Stimulated activated naive CD4-positive, alpha-beta T cell (primary cell): Measurements from ENCODE around the gene LBHD2.
"Not testable (repeated sequence)": the region's sequence is repeated elsewhere in the genome, so short reads cannot be mapped to it uniquely, and the experiment has no call there.

ENCODE experiments used
- DNase-seq, 6 experiments: peaks; one replicate each; lab custom pipeline; 2025; lab: John Stamatoyannopoulos, UW

LBHD2 gene

GRCh38 chr14:103119527-103119926, 35.5 kb downstream of the LBHD2 start:
- not testable (repeated sequence) for DNase-seq

DNA sequence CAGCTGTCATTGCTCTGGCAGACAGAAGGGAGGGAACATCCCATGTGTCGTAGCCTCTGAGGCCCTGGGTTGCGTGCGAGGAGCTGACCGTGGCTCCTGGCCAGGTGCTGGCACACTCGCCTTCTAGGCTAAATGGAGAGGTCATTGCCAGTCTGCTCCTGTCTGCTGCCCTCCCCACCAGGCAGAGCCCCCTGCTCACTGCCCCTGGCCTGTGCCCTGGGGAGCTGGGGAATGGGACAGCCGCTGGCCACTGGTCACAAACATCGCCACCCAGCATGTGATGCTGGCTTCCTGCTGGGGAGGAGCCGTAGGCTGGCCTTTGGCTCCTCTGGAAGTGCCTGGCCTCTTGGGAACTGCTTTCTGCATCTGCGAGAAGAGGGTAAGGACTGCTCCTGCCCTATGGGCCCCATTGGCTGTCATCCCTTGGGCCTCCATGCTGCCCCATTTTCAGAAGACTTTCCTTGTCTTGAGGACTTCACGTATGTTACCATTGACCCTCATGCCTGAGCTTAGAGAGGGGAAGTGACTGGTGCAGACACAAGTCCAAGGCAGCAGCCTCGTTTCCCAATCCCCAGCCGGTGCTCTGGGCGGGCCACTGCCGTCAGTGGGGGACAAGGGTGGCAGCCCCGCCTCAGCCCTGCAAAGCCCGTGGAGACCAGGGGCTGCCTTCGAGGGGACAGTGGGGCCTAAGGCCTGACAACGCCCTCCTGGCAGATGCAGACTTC, 37.3 kb downstream of the LBHD2 start:
- no peak for DNase-seq

DNA sequence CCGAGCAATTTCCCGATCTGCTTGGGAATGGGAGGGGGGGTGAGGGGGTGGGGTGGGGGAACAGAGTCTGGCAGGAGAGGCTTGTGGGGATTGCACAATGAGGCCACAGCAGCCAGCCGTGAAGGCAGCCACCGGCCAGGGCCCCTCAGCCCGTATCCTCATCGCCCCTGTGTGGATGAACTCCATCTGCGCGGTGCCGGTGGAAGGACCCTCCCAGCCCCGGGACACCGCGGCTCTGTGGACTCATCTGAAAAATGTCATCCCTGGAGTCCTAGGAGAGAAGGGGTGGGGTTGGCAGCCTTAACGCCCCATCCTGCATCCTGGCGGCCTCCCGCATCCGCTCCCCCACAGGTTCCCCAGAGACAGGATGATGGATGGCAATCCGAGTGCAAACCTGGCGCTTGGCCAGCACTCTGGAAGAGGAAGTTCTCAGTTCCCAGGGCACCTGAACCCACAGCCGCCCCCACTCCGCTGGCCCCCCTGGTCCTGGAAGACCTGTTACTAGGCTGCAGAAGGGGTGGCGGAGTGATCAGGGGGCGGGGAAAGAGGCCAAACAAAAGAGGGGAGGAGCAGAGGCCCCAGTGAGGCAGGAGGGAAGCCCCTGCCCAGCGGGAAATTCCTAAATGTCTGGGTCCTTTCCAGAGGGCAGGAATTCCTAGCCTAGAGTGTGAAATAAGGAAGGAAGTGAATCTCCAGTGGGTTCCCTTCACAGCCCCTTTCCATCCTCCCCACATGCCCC, 38.0 kb downstream of the LBHD2 start:
- no peak for DNase-seq

- DNase-seq: no peak
Observed at GRCh38 chr14:103122585-103122946, 38.6 kb downstream of the LBHD2 start.

DNA sequence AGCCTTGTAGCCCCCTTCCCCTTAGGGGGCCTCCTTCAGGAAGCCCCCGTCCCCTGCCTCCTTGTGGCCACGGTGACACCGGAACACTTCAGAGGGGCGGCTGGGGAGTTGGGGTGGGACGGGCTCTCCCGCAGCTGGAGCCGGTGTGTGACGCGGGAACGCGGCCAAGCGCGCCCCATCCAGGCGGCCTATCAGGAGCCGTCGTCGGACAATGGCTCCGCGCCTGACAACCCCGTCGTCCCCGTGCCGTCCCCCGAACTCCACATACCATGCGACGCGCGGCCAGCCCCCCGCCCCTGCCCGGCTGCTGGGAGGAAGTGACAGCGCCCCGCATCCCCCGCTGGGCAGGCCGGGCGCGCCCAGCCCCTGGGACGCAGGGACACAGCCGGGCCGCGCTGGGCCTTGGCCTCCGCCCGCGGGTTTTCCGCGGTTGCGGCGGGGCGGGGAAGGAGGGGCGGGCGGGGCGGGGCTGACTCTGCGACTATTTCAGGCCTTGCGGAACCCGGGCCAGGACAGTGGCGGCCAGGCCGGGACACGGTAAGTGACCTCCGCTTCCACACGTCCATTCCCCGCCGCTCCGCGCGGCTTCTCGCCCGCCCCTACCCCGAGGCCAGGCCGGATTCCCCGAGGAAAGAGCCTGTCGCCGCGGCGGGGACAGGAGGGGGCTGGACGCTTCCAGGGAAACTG, 39.1 kb downstream of the LBHD2 start, which contains the start of gene TNFAIP2:
Gene TNFAIP2, plus strand, starts transcription at position 515 of the 687 bp plus-strand sequence. CDS start 2,997 bp downstream, outside the sequence.
- DNase-seq: no peak

GRCh38 chr14:103123634-103124500, 39.9 kb downstream of the LBHD2 start:
- no peak for DNase-seq

- DNase-seq: no peak
Observed at GRCh38 chr14:103124501-103125001, 40.5 kb downstream of the LBHD2 start.

DNA sequence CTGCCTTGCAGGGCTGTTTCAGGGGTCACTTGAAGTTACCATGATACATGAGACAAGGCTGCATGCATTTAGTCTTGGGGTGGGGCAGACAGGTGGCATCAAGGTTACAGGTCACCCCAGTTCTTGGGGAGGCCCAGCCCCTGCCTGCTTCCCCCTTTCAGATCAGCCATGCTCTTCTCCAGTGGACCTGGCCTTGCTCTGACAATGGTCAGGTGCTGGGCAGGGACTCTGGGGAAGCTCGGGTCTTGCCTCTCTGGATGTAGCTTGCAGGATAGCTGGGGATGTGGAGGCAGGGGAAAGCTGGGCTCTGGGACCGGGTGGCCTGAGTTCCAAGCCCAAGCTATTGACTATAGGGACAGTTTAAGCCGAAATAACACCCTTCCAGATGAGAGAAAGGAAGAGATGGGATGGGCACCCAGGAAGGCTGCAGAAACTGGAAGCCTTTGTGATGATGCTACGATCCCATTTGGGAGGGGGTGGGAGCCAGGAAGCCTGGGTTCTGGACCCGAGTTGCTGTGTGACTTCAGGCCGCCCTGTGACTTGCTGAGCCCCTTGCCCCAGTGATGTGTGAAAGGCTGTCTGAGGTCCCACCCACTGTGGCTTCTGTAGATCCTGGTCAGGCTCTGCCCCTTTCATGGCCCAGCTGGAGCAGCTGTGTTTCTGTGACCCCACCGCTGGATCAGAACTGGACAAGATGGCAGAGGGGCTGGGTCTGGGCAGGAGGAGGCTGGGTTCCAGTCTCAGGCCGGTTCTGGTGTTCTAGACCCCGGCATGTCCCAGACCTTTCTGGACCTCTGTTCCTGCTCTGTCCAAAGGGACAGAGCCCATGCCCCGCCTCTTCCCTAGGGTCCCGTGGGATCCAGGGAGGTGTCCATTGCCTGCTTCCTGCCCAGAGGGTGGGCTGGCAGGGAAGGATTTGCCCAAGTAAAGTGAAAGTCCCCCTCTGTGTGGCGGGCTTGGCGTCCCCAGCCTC, 41.4 kb downstream of the LBHD2 start:
- no peak for DNase-seq

GRCh38 chr14:103126088-103126872, 42.3 kb downstream of the LBHD2 start:
- DNase-seq: no peak

GRCh38 chr14:103126873-103127304, 42.9 kb downstream of the LBHD2 start:
- no peak for DNase-seq

- DNase-seq: no peak
Observed at GRCh38 chr14:103127356-103127755, 43.3 kb downstream of the LBHD2 start.

- DNase-seq: no peak
Observed at GRCh38 chr14:103127861-103128598, 44.0 kb downstream of the LBHD2 start.

- no peak for DNase-seq
Observed at GRCh38 chr14:103128631-103129300, 44.8 kb downstream of the LBHD2 start.

GRCh38 chr14:103129301-103130016, 45.4 kb downstream of the LBHD2 start:
- DNase-seq: no peak

GRCh38 chr14:103130017-103130764, 46.2 kb downstream of the LBHD2 start:
- no peak for DNase-seq

GRCh38 chr14:103130965-103131364, 47.0 kb downstream of the LBHD2 start:
- DNase-seq: no peak

DNA sequence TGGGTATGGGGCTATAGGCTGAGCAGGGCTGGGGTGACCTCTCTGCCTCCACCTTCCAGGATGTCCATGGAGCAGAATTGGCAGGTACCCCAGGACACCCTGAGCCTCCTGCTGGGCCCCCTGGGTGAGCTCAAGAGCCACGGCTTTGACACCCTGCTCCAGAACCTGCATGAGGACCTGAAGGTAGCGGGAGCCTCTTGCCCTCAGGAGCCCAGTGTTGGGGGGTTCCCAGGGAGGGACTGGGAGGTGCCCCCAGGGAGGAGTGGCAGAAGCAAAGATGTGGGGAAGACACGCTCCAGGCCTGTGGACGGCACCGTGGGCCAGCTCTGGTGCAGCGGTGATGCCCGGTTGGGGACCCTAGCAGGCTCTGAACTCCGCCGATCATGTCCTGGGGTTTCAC, 47.6 kb downstream of the LBHD2 start:
- DNase-seq: no peak
